Measurements from ENCODE around the gene FAM184A.

DNA sequence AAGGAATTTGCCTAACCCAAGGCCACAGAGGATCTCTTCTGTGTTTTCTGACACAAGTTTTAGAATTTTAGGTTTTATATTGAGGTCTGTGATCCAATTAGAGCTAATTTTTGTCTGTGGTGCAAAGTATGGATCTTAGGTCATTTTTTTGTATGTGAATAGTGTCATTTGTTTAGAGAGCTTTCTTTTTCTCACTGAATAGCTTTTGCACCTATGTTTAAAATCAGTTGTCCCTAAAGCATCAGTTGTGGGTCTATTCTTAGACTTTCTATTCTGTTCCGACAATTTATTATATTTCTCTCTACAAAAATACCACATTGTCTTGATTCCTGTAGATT is 143.2 kb downstream of the FAM184A start:
- TF ChIP-seq, protein P1, sequence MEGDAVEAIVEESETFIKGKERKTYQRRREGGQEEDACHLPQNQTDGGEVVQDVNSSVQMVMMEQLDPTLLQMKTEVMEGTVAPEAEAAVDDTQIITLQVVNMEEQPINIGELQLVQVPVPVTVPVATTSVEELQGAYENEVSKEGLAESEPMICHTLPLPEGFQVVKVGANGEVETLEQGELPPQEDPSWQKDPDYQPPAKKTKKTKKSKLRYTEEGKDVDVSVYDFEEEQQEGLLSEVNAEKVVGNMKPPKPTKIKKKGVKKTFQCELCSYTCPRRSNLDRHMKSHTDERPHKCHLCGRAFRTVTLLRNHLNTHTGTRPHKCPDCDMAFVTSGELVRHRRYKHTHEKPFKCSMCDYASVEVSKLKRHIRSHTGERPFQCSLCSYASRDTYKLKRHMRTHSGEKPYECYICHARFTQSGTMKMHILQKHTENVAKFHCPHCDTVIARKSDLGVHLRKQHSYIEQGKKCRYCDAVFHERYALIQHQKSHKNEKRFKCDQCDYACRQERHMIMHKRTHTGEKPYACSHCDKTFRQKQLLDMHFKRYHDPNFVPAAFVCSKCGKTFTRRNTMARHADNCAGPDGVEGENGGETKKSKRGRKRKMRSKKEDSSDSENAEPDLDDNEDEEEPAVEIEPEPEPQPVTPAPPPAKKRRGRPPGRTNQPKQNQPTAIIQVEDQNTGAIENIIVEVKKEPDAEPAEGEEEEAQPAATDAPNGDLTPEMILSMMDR (IDR thresholded peaks at IDR 0.05): no peak
- TF ChIP-seq POLR2A (IDR thresholded peaks at IDR 0.05): no peak

Data from esophagus squamous epithelium (tissue), 4 donors.